ENCODE measurements around the gene ASIC5. TPM values are rescaled to one million over a fixed set of nuclear protein-coding genes. Genes with fewer than 3 reads are reported as not detected.

The ASIC5 gene
- polyA plus RNA-seq, 3 donors = not detected

GRCh38 chr4:155789982-155790381 is 76.1 kb downstream of the ASIC5 start:
- H2AFZ ChIP-seq (ENCODE audit: insufficient read depth, low read depth, low read length, poor library complexity, severe bottlenecking) = no peak overlapping the region
- Mint-ChIP-seq H3K9me3 (no peaks in the 10 kb centered on the region), H3K36me3 (no peaks in the 10 kb centered on the region), H3K4me1 (peaks cover 2% of the 10 kb centered on the region), H3K27ac (no peak overlapping the region), H3K27me3 (ENCODE audit: low read depth in 3 of 3) (no peaks in the 10 kb centered on the region), H3K4me3 (no peak overlapping the region)
- H3K9me3 ChIP-seq (replicated peaks in 1 of 2; ENCODE audit: control insufficient read depth in 1 of 2, insufficient read depth in 1 of 2, low read length in 2 of 2) = no peaks in the 10 kb centered on the region
- no peak overlapping the region for H3K9ac ChIP-seq (ENCODE audit: insufficient read depth, low read length, poor library complexity, severe bottlenecking)
- no peaks in the 10 kb centered on the region for H4K20me1 ChIP-seq (ENCODE audit: insufficient read depth, low read length)
- intact Hi-C loops (cut with micrococcal nuclease) = loop anchor here (2.0 to 10.0 kb wide), 2 partner anchors 347 to 415 kb away; partner anchors contain the start of gene MAP9 (in 1 of the 2)
- no peaks in the 10 kb centered on the region for H3K27me3 ChIP-seq (ENCODE audit: control insufficient read depth in 2 of 2, insufficient read depth in 2 of 2, low read length in 2 of 2)
- H3K4me3 ChIP-seq (replicated peaks in 1 of 3; ENCODE audit: low read depth in 2 of 3, low read length in 3 of 3) = no peak overlapping the region
- no CpG with 5 or more reads among the region's 3 CpGs for WGBS (ENCODE audit: insufficient coverage)
- H3K27ac ChIP-seq (ENCODE audit: low read depth in 1 of 2, low read length in 2 of 2) = no peak overlapping the region
- no peaks in the 10 kb centered on the region for H3K36me3 ChIP-seq (replicated peaks in 1 of 2; ENCODE audit: control insufficient read depth in 1 of 2, insufficient read depth in 2 of 2, low read length in 2 of 2)
- H3K4me1 ChIP-seq (ENCODE audit: control insufficient read depth in 1 of 2, insufficient read depth in 2 of 2, low read length in 2 of 2) = no peaks in the 10 kb centered on the region
- no peak overlapping the region for H3K4me2 ChIP-seq (replicated peaks; ENCODE audit: extremely low read depth, low read length, poor library complexity, severe bottlenecking)
- no peaks in the 10 kb centered on the region for H3K79me2 ChIP-seq (ENCODE audit: insufficient read depth, low read length)
- DNase-seq = no peak
- TF ChIP-seq CTCF (IDR thresholded peaks at IDR 0.05) = no peak

GRCh38 chr4:155789391-155789790 is 76.7 kb downstream of the ASIC5 start:
- H3K4me1 ChIP-seq (ENCODE audit: control insufficient read depth in 1 of 2, insufficient read depth in 2 of 2, low read length in 2 of 2) = no peaks in the 10 kb centered on the region
- no peaks in the 10 kb centered on the region for H3K27me3 ChIP-seq (ENCODE audit: control insufficient read depth in 2 of 2, insufficient read depth in 2 of 2, low read length in 2 of 2)
- Mint-ChIP-seq H3K4me3 (no peak overlapping the region), H3K27me3 (ENCODE audit: low read depth in 3 of 3) (no peaks in the 10 kb centered on the region), H3K36me3 (no peaks in the 10 kb centered on the region), H3K9me3 (no peaks in the 10 kb centered on the region), H3K4me1 (peaks cover 2% of the 10 kb centered on the region), H3K27ac (no peak overlapping the region)
- no peaks in the 10 kb centered on the region for H4K20me1 ChIP-seq (ENCODE audit: insufficient read depth, low read length)
- no peaks in the 10 kb centered on the region for H3K79me2 ChIP-seq (ENCODE audit: insufficient read depth, low read length)
- 27% methylated on average over 4 of the region's 6 CpGs for WGBS (ENCODE audit: insufficient coverage)
- H3K9me3 ChIP-seq (replicated peaks in 1 of 2; ENCODE audit: control insufficient read depth in 1 of 2, insufficient read depth in 1 of 2, low read length in 2 of 2) = no peaks in the 10 kb centered on the region
- no peak for TF ChIP-seq CTCF (IDR thresholded peaks at IDR 0.05)
- no peak for DNase-seq
- H3K4me3 ChIP-seq (replicated peaks in 1 of 3; ENCODE audit: low read depth in 2 of 3, low read length in 3 of 3) = no peak overlapping the region
- H3K36me3 ChIP-seq (replicated peaks in 1 of 2; ENCODE audit: control insufficient read depth in 1 of 2, insufficient read depth in 2 of 2, low read length in 2 of 2) = no peaks in the 10 kb centered on the region
- no peak overlapping the region for H3K27ac ChIP-seq (ENCODE audit: low read depth in 1 of 2, low read length in 2 of 2)
- H2AFZ ChIP-seq (ENCODE audit: insufficient read depth, low read depth, low read length, poor library complexity, severe bottlenecking) = no peak overlapping the region
- H3K9ac ChIP-seq (ENCODE audit: insufficient read depth, low read length, poor library complexity, severe bottlenecking) = no peak overlapping the region
- intact Hi-C loops (cut with micrococcal nuclease) = loop anchor here (2.0 to 10.0 kb wide), 2 partner anchors 347 to 415 kb away; partner anchors contain the start of gene MAP9 (in 1 of the 2)
- no peak overlapping the region for H3K4me2 ChIP-seq (replicated peaks; ENCODE audit: extremely low read depth, low read length, poor library complexity, severe bottlenecking)
